NCI-H2107 treated with DMSO at 0.1 percent for 48 hours (cell line): ENCODE measurements around the gene STS.

Experiments used
- DNase-seq: peaks from one replicate; lab custom pipeline; 2025; ENCODE audit not compliant: unreplicated experiment; lab: John Stamatoyannopoulos, UW

Gene STS

GRCh38 chrX:7147413-7147977 is at the start of gene STS:
STS (plus strand) TSS chrX:7147712; CDS start chrX:7253200, 105,488 bp downstream.
- DNase-seq: no peak

- DNase-seq: no peak
Observed at GRCh38 chrX:7100022-7100421, 47.5 kb upstream of the STS start.

GRCh38 chrX:7102119-7102518 is 45.4 kb upstream of the STS start:
- no peak for DNase-seq

GRCh38 chrX:7106649-7107048 is 40.9 kb upstream of the STS start:
- DNase-seq: no peak

- no peak for DNase-seq
Observed at GRCh38 chrX:7108030-7108429, 39.5 kb upstream of the STS start.

GRCh38 chrX:7109049-7109531 is 38.4 kb upstream of the STS start:
- no peak for DNase-seq

GRCh38 chrX:7109838-7110793 is 37.4 kb upstream of the STS start:
- no peak for DNase-seq

- DNase-seq: no peak
Observed at GRCh38 chrX:7110821-7111276, 36.7 kb upstream of the STS start.

- DNase-seq: no peak
Observed at GRCh38 chrX:7111518-7111917, 36.0 kb upstream of the STS start.

GRCh38 chrX:7112071-7112470 is 35.4 kb upstream of the STS start:
- no peak for DNase-seq

- DNase-seq: no peak
Observed at GRCh38 chrX:7115557-7115956, 32.0 kb upstream of the STS start.

GRCh38 chrX:7116081-7116480 is 31.4 kb upstream of the STS start:
- no peak for DNase-seq

GRCh38 chrX:7117587-7117986 is 29.9 kb upstream of the STS start:
- DNase-seq: no peak

- no peak for DNase-seq
Observed at GRCh38 chrX:7119950-7120877, 27.3 kb upstream of the STS start.

GRCh38 chrX:7120878-7121219 is 26.7 kb upstream of the STS start:
- DNase-seq: no peak

GRCh38 chrX:7127056-7127455 is 20.5 kb upstream of the STS start:
- DNase-seq: no peak

- DNase-seq: no peak
Observed at GRCh38 chrX:7131621-7132020, 15.9 kb upstream of the STS start.

GRCh38 chrX:7132335-7133049 is 15.0 kb upstream of the STS start:
- no peak for DNase-seq

- no peak for DNase-seq
Observed at GRCh38 chrX:7133050-7133440, 14.5 kb upstream of the STS start.

- DNase-seq: no peak
Observed at GRCh38 chrX:7134981-7135380, 12.5 kb upstream of the STS start.
